HEK293 (cell line): ENCODE measurements around the gene COX6A1.

ENCODE experiments used
- KLF9 ChIP-seq: fragments of 450-650 bp; formaldehyde crosslinking; IDR thresholded peaks from 2 replicates; pipeline ENCODE4 v1.5.1; 2016; ENCODE audit warnings: missing biosample characterization, missing genetic modification characterization, low read depth
- YY1 ChIP-seq: fragments of 450-650 bp; formaldehyde crosslinking; IDR thresholded peaks from 2 replicates; pipeline ENCODE4 v1.5.1; 2018; ENCODE audit warnings: missing biosample characterization, missing genetic modification characterization
- ZNF175 ChIP-seq: fragments of 450-650 bp; formaldehyde crosslinking; IDR thresholded peaks from 2 replicates; pipeline ENCODE4 v1.5.1; 2016; ENCODE audit warnings: missing biosample characterization, missing genetic modification characterization
- ZNF350 ChIP-seq: fragments of 450-650 bp; formaldehyde crosslinking; IDR thresholded peaks from 2 replicates; pipeline ENCODE4 v1.5.0; 2017; ENCODE audit warnings: missing biosample characterization, mild to moderate bottlenecking, missing genetic modification characterization
- ZNF544 ChIP-seq: fragments of 450-650 bp; formaldehyde crosslinking; IDR thresholded peaks from 2 replicates; pipeline ENCODE4 v1.5.0; 2017; ENCODE audit warnings: missing biosample characterization, missing genetic modification characterization
- TF ChIP-seq, protein P1 (sequence below): fragments of 450-650 bp; formaldehyde crosslinking; IDR thresholded peaks from 2 replicates; pipeline ENCODE4 v1.5.1; 2016; ENCODE audit warnings: missing biosample characterization, missing genetic modification characterization

DNA sequence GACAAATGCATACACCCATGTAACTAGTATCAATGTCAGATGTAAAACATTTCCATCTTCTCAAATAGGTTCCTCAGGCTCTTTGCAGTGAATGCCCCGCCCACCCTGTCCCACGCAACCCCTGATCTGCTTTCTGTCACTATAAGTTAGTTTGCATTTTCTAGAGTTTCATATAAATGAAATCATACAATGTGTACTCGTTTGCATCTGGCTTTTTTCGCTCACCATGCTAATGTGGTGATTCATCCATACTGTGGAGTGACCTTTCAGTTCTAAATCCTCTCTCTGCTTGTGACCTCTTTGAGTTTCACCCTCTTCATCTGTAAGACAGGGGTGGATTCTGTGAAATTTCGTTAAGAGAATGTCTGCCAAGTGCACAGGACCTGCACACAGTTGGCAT is 38.4 kb upstream of the COX6A1 start:
- TF ChIP-seq, protein P1, sequence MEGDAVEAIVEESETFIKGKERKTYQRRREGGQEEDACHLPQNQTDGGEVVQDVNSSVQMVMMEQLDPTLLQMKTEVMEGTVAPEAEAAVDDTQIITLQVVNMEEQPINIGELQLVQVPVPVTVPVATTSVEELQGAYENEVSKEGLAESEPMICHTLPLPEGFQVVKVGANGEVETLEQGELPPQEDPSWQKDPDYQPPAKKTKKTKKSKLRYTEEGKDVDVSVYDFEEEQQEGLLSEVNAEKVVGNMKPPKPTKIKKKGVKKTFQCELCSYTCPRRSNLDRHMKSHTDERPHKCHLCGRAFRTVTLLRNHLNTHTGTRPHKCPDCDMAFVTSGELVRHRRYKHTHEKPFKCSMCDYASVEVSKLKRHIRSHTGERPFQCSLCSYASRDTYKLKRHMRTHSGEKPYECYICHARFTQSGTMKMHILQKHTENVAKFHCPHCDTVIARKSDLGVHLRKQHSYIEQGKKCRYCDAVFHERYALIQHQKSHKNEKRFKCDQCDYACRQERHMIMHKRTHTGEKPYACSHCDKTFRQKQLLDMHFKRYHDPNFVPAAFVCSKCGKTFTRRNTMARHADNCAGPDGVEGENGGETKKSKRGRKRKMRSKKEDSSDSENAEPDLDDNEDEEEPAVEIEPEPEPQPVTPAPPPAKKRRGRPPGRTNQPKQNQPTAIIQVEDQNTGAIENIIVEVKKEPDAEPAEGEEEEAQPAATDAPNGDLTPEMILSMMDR (tag by site-specific recombination) = no peak
- TF ChIP-seq YY1 (tag by site-specific recombination) = no peak
- no peak for TF ChIP-seq ZNF350 (tag by site-specific recombination)
- TF ChIP-seq ZNF544 (tag by site-specific recombination) = no peak
- no peak for TF ChIP-seq ZNF175 (tag by site-specific recombination)
- TF ChIP-seq KLF9 (tag by site-specific recombination) = no peak
